GM18861 (cell line): ENCODE data around the gene NHP2.
"Not testable (repeated sequence)": the region's sequence is repeated elsewhere in the genome, so short reads cannot be mapped to it uniquely, and the experiment has no call there.

ENCODE experiments used
- ATAC-seq: cut with Tn5 transposase; IDR thresholded peaks from one replicate; pipeline ENCODE4 v1.9.1; 2021; ENCODE audit not compliant: unreplicated experiment

The NHP2 gene

DNA sequence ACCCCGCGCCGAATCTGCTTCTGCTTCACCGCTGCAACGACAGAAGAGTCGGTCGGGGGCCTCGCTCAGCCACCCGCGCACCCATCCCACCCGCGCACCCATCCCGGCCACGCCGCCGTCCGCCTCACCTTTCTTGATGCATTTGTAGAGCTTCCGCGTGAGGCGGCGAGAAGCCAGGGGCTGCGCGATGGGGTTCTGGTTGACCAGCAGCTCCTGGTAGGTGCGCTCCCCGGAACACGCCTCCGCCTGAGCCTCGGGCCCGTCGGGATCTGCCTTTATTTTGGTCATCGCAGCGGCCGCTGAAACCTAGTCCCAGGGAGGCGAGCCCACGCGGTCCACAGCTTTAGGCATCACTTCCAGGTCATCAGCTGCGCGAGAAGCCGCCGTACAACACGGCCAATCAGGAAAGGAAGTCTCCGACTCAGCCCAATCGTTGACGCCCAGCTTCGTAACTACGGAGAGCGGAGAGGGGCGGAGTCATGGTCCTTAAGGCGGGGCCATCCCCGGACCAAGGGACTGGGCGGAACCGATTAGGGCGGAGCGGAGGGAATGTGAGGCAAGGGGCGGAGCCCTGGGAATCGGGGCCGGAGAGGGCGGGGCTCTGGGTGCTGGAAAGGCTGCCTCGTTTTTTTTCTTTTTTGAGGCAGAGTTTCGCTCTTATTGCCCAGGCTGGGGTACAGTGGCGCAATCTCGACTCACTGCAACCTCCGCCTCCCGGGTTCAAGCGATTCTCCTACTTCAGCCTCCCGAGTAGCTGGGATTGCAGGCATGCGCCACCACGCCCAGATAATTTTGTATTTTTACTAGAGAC lies at the start of gene NHP2:
Gene NHP2 (minus strand): TSS at position 356 of the 811 bp plus-strand sequence. CDS start 68 bp downstream, at position 288.
- ATAC-seq = peak; percentile 97

GRCh38 chr5:178202541-178202940 lies 48.9 kb upstream of the NHP2 start:
- no peak for ATAC-seq

DNA sequence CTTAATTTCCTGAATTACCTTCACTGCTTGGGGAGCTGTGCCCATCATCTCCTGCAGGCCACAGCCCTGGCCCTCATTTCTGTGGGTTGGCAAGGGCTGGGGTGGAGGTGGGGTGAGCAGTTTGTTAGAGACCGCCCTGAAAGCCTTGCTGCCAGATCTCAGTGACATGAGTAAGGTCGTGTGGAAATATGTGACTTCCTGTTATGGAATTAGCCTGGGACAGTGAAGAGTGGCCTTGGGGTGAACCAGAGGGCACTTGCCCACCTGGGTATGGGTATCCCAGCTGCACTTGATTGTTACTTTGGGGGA lies 48.2 kb upstream of the NHP2 start:
- no peak for ATAC-seq

DNA sequence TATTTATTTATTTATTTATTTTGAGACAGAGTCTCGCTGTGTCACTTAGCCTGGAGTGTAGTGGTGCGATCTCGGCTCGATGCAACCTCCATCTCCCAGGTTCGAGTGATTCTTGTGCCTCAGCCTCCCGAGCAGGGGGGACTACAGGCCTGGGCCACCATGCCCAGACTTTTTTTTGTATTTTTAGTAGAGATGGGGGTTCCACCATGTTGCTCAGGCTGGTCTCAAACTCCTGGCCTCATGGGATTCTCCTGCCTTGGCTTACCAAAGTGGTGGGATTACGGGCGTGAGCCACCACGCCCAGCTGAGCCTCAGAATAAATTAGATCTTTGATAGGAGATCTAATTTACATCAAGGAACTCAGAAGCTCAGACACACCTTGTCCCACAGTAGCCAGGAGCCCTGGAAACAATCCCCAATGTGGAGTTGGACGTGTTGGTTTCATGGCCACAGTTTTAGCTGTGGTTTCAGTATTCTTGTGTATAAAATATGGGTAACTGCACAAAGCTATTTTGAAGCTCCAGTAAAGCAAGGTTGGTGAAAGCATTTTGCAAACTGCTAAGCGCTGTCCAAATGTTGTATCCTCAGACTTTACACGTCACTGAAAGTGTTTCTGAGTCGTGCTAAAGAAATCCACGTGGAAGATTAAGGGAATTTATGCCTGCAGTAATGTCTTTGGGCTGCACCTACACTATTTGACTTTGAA lies 47.7 kb upstream of the NHP2 start:
- no peak for ATAC-seq

DNA sequence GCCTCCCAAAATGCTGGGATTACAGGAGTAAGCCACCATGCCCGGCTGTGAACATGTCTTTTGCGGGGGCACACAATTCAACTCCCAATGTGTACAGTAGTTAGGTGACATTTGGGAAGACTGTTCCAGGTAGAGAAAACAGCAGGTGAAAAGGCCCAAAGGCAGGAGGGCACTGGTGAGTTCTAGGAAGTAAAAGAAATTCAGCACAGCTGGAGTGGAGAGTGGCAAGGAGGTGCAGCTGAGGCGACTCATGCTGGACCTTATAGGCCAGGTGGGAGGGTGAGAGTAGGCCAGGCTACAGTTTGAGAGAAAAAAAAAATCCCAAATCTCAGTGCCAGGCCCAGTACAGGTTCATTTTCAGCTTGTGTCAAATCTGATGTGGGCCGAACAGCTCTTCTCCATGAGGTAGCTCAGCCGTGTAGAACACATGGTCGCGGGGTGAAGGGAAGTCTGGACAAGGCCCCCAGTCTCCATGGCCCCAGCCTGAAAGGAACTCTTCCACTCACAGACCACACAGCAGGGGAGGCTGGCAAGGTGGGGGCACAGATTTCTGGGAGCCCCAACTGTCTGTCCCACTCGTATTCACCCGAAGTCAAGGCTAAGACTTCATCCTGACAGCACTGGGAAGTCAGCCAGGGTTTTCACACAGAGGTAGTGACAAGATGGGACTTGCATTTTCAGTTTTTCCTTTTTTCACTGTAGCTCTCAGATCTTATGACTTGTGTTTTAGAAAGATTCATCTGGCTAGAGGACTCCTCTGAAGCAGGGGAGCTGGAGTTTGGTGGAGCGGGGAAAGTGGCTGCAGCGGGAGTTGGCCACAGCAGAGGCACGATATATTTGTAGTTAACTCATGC lies 46.1 kb upstream of the NHP2 start:
- no peak for ATAC-seq

DNA sequence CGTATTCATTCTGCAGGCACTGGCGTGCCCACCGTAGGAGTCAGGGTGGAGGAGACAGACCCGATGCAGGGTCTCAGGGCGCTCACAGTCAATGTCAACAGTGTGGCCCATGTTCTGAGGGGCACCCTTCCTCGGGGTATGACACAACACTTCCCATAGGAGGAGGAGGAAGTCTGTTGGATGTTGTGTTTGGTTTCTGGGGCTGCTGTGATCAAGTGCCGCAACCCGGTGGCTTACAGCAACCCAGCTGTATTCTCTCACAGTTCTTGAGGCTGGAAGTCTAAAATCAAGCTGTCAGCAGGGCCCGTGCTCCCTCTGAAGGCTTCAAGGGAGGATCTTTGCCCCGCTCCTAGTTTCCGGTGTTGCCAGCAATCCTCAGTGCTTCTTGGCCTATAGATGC lies 45.0 kb upstream of the NHP2 start:
- ATAC-seq = no peak

DNA sequence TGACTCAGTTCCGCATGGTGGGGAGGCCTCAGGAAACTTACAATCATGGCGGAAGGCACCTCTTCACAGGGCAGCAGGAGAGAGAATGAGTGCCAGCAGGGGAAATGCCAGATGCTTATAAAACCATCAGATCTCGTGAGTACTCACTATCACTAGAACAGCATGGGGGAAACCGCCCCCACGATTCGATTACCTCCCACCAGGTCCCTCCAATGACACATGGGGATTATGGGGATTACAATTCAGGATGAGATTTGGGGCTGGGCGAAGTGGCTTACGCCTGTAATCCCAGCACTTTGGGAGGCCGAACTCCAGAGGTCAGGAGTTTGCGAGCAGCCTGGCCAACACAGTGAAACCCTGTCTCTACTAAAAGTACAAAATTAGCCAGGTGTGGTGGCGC lies 44.5 kb upstream of the NHP2 start:
- not testable (repeated sequence) for ATAC-seq

- ATAC-seq = no peak
Measured at GRCh38 chr5:178196986-178197385, 43.3 kb upstream of the NHP2 start.

- ATAC-seq = no peak
Measured at GRCh38 chr5:178196281-178196812, 42.7 kb upstream of the NHP2 start.

- ATAC-seq = no peak
Measured at GRCh38 chr5:178194026-178194425, 40.3 kb upstream of the NHP2 start.

- ATAC-seq = no peak
Measured at GRCh38 chr5:178193251-178193809, 39.6 kb upstream of the NHP2 start.

- no peak for ATAC-seq
Measured at GRCh38 chr5:178192787-178193186, 39.1 kb upstream of the NHP2 start.

- no peak for ATAC-seq
Measured at GRCh38 chr5:178192244-178192643, 38.6 kb upstream of the NHP2 start.

GRCh38 chr5:178191661-178192060 lies 38.0 kb upstream of the NHP2 start:
- ATAC-seq = no peak

- ATAC-seq = no peak
Measured at GRCh38 chr5:178189433-178189832, 35.7 kb upstream of the NHP2 start.

- no peak for ATAC-seq
Measured at GRCh38 chr5:178187014-178187413, 33.3 kb upstream of the NHP2 start, which contains the start of gene GMCL2. Gene GMCL2, minus strand, starts transcription at chr5:178187371. Its CDS starts 72 bp downstream, at chr5:178187299.

- ATAC-seq = no peak
Measured at GRCh38 chr5:178186427-178186826, 32.7 kb upstream of the NHP2 start.

- ATAC-seq = no peak
Measured at GRCh38 chr5:178182158-178182876, 28.6 kb upstream of the NHP2 start.

DNA sequence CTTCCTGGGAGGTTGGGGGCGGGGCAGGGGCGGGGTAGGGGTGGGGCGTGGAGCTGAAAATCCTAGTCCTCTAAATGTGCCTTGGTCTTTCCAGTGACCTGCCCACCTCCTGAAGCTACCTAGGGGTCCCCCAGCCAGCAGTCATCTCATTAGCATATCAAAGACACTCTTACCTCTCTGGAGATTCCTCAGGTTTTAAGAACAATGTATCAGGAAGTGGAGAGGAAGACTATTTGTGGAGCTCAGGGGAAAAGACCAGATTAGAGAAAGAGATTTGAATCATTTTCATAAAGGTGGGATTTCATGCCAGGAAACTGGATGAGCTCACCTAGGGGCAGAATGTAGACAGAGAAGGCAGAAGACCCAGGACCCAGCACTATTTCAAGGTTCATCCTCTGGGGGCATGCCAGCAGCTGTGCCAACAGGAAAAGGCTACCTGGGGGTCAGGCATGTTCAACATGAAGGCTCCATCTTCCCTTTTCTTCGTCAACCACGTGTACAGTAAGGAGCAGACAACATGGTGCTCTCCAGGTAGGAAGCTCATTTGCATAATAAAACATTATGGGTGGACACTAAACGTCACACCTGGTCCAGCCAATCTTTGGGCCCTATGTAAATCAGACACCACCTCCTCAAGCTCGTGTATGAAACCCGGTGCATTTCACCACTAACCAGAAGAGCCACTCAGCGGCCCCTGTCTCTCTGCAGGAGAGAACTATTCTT lies 26.6 kb upstream of the NHP2 start:
- ATAC-seq = no peak

DNA sequence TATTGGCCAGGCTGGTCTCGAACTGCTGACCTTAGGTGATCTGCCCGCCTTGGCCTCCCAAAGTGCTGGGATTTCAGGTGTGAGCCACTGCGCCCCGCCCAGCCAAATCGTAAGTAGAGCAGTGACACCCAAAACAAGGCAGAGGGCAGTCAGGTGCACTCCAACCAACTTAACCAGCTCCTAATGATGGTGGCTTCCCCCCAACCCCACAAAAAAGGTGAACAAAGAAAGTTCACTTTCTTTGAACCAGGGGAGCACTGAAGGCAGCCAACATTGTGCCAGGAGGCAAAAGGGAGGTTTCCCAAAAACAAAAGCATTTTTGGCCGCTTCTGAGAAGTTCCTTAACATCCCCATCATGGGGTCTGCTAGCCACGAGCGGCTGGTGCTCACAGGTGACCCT lies 23.9 kb upstream of the NHP2 start:
- ATAC-seq = no peak
